Tibial nerve (tissue), 4 donors: Measurements from ENCODE around the gene AOAH. TPM values are rescaled to one million over a fixed set of nuclear protein-coding genes. Genes with fewer than 3 reads are reported as not detected.

ENCODE experiments used
- DNase-seq, 2 donors: peaks; one replicate each; pipeline ENCODE4 v3.0.0-alpha.2; 2019; ENCODE audit warnings: low spot score in 2 of 2
- H3K27ac ChIP-seq, 4 donors: fragments of 200-600 bp; sonication (generic) in 3 of 4; one replicate each; pipeline ENCODE4 v1.5.1; 2017 to 2019; ENCODE audit warnings: mild to moderate bottlenecking in 1 of 4
- H3K27me3 ChIP-seq, 2 donors: fragments of 200-600 bp; sonication (generic) in 1 of 2; one replicate each; pipeline versions ENCODE4 v1.5.1 to v1.6.0; 2017 to 2019
- H3K36me3 ChIP-seq, 3 donors: fragments of 200-600 bp; sonication (generic); one replicate each; pipeline ENCODE4 v1.5.1; 2018 to 2019
- H3K4me1 ChIP-seq, 4 donors: fragments of 200-600 bp; sonication (generic) in 3 of 4; one replicate each; pipeline ENCODE4 v1.5.1; 2017 to 2019
- H3K4me3 ChIP-seq, 4 donors: fragments of 200-600 bp; sonication (generic) in 3 of 4; one replicate each; pipeline ENCODE4 v1.5.1; 2017 to 2019; ENCODE audit warnings: mild to moderate bottlenecking in 1 of 4, moderate library complexity in 1 of 4
- H3K9me3 ChIP-seq, 4 donors: fragments of 200-600 bp; sonication (generic) in 3 of 4; one replicate each; pipeline ENCODE4 v1.5.1; 2017 to 2019
- EP300 ChIP-seq, 2 donors: sonication (generic); formaldehyde crosslinking; IDR thresholded peaks; one replicate each; pipeline ENCODE4 v1.6.1; 2017; ENCODE audit warnings: antibody characterized with exemption in 2 of 2, mild to moderate bottlenecking in 1 of 2
- POLR2A ChIP-seq, 2 donors: fragments of 450-650 bp; IDR thresholded peaks; one replicate each; pipeline ENCODE4 v1.6.1; 2017; ENCODE audit warnings: antibody characterized with exemption in 2 of 2, mild to moderate bottlenecking in 2 of 2, moderate library complexity in 2 of 2
- WGBS, 2 donors: methylation state at CpG; one replicate each; pipeline ENCODE4 v1.1.5; 2018; 5-methylcytosine and 5-hydroxymethylcytosine counted together
- total RNA-seq, 4 donors: library from RNA; depleted of rRNA; stranded (reverse); fragments of >200 nt; gene quantifications; one replicate each; pipeline ENCODE4 v1.1.0, GENCODE V29; 2016
- TF ChIP-seq, protein P1 (sequence below), 5 experiments: fragments of 200-600 bp in 3 of 5; fragments of 450-650 bp in 2 of 5; sonication (generic) in 3 of 5; IDR thresholded peaks; one replicate each; pipeline ENCODE4 v1.5.1; 2016 to 2019; ENCODE audit warnings: antibody characterized with exemption in 5 of 5, mild to moderate bottlenecking in 3 of 5, moderate library complexity in 2 of 5

The AOAH gene
- total RNA-seq, 4 donors from 2014 or later = 7.5 to 17.8 (median 9.1) TPM

DNA sequence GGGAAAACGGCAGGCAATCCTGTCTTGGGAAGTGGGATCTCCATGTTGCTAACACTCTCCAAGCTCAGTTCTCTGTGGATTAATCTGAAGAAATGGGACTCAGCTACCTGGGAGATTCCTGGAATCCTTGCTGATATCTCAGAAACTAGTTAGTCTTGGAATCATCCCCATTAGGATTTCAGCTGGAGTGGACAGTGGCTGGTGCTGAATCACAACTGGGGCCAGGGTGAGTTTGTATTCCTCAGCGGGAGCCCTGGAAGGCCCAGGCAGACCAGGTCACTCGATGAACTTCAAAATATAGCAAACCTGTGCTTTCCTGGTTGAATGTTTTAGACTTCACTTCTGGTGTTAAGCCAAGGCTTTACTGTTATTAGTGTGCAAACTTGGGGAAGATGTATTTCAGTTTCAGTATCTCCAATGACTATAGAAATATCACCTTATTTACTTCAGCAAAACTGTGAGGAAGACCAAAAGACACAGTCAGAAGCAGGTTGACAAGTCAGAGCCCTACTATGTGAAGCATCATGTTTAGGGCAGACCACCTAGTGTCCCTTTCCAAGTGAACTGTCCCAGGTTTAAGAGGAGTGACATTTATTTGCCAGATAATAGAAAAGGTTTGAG, 126.1 kb downstream of the AOAH start:
- WGBS, 2 donors = 70 to 98% methylated on average over 3 of the region's 3 CpGs

DNA sequence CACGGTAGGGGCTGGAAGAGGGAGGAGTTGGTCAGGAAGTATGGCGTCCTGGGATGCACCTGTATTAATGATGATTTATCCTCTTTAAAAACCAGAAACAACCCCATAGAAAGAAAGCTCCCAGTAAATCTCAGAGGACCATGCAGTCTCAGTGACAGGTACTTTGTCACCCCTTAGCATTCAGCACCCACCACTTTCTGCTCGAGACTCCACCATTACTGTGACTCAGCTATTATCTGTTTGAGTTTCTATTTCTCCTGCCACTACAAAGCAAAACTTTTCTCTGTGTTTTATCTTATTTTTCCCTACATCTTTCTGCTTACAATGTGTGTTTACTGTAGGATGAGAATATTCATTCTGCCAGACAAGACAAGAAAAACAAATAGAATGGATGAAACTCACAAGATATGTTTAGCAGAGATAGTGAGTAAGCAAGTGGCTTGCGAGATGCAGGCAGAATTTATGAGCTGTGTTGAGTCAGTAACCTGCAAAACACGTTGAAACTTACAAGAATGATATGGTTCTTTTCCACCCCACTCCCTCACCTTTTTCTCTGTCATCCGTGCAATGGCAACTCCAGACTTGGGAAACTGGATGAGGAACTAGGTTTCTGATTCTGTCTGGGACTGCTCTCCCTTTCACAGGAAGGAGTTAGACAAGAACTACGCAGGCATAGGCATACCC, 127.1 kb downstream of the AOAH start:
- H3K27me3 ChIP-seq = no peaks in the 10 kb centered on the region
- 73 to 80% methylated on average over 7 of the region's 7 CpGs for WGBS, 2 donors

More for the DNA sequence above, 126.1 kb downstream of the AOAH start:
- Histone ChIP-seq H3K27ac (no peak overlapping the region), H3K4me1 (no peaks in the 10 kb centered on the region), H3K9me3 (no peaks in the 10 kb centered on the region), H3K4me3 (no peak overlapping the region), H3K36me3 (peaks cover 0 to 7% (median 0%) of the 10 kb centered on the region in 3 donors), H3K27me3 (no peaks in the 10 kb centered on the region)
- TF ChIP-seq, protein P1, sequence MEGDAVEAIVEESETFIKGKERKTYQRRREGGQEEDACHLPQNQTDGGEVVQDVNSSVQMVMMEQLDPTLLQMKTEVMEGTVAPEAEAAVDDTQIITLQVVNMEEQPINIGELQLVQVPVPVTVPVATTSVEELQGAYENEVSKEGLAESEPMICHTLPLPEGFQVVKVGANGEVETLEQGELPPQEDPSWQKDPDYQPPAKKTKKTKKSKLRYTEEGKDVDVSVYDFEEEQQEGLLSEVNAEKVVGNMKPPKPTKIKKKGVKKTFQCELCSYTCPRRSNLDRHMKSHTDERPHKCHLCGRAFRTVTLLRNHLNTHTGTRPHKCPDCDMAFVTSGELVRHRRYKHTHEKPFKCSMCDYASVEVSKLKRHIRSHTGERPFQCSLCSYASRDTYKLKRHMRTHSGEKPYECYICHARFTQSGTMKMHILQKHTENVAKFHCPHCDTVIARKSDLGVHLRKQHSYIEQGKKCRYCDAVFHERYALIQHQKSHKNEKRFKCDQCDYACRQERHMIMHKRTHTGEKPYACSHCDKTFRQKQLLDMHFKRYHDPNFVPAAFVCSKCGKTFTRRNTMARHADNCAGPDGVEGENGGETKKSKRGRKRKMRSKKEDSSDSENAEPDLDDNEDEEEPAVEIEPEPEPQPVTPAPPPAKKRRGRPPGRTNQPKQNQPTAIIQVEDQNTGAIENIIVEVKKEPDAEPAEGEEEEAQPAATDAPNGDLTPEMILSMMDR (IDR thresholded peaks at IDR 0.05) = no peak
- TF ChIP-seq EP300 (IDR thresholded peaks at IDR 0.05) (no peak), POLR2A (IDR thresholded peaks at IDR 0.05) (no peak)
- no peak for DNase-seq

DNA sequence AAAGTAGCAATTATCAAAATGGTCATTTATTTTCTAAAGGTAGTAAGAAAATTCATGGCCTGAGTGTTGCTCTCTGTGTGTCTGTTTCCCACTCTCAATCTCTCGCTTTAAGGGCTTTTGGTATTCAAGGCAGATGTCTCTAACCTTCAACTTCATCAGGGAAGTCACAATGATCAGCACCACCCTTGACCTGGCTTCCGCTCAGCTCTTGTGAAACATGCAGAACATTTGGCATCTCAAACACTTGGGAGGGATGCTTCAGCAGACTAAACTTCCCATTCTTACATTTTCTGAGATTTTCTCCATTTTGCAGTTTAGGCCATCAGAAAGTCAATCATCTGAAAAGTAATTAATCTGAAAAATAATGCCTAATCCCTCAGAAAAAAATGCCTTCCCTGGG, 129.8 kb downstream of the AOAH start:
- 86 to 89% methylated on average over 2 of the region's 2 CpGs for WGBS, 2 donors
- H3K9me3 ChIP-seq = no peaks in the 10 kb centered on the region
- H3K27me3 ChIP-seq = no peaks in the 10 kb centered on the region
- no peak overlapping the region for H3K4me3 ChIP-seq
- peaks cover 0 to 14% (median 0%) of the 10 kb centered on the region in 3 donors for H3K36me3 ChIP-seq
- DNase-seq = no peak
- no peak overlapping the region for H3K27ac ChIP-seq
- H3K4me1 ChIP-seq = no peaks in the 10 kb centered on the region
- TF ChIP-seq EP300 (IDR thresholded peaks at IDR 0.05) = no peak
- TF ChIP-seq, protein P1 (IDR thresholded peaks at IDR 0.05) = no peak
- TF ChIP-seq POLR2A (IDR thresholded peaks at IDR 0.05) = no peak

More for the DNA sequence above, 127.1 kb downstream of the AOAH start:
- TF ChIP-seq EP300 (IDR thresholded peaks at IDR 0.05) (no peak), POLR2A (IDR thresholded peaks at IDR 0.05) (no peak)
- TF ChIP-seq, protein P1 (IDR thresholded peaks at IDR 0.05) = no peak
- Histone ChIP-seq H3K27ac (no peak overlapping the region), H3K4me1 (no peaks in the 10 kb centered on the region), H3K36me3 (peaks cover 0 to 9% (median 0%) of the 10 kb centered on the region in 3 donors), H3K4me3 (no peak overlapping the region), H3K9me3 (no peaks in the 10 kb centered on the region)
- no peak for DNase-seq

DNA sequence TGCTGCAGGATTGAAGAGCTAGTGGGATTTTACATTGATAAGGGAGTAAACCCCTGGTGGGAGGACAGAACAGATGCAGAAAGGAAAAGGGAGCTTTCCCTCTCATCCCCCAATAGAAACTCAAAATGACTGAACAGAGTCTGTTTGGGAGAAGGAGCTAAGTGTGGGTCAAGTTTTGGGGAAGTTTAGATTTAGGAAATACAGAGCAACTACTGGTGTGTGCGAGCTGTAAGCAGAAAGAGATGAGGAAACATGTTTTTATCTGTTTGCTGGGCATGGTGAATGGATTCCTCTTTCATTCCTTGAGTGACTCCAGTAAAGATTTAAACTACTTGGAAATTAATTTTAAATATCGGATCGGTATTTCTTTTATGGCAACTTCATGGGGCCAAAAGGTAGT, 132.7 kb downstream of the AOAH start:
- no peaks in the 10 kb centered on the region for H3K27me3 ChIP-seq
- no peaks in the 10 kb centered on the region for H3K4me1 ChIP-seq
- peaks cover 0 to 14% (median 0%) of the 10 kb centered on the region in 3 donors for H3K36me3 ChIP-seq
- H3K9me3 ChIP-seq = no peaks in the 10 kb centered on the region
- TF ChIP-seq EP300 (IDR thresholded peaks at IDR 0.05) = no peak
- TF ChIP-seq, protein P1 (IDR thresholded peaks at IDR 0.05) = no peak
- TF ChIP-seq POLR2A (IDR thresholded peaks at IDR 0.05) = no peak
- no peak for DNase-seq
- no peak overlapping the region for H3K27ac ChIP-seq
- no peak overlapping the region for H3K4me3 ChIP-seq
- 76 to 89% methylated on average over 3 of the region's 3 CpGs for WGBS, 2 donors

DNA sequence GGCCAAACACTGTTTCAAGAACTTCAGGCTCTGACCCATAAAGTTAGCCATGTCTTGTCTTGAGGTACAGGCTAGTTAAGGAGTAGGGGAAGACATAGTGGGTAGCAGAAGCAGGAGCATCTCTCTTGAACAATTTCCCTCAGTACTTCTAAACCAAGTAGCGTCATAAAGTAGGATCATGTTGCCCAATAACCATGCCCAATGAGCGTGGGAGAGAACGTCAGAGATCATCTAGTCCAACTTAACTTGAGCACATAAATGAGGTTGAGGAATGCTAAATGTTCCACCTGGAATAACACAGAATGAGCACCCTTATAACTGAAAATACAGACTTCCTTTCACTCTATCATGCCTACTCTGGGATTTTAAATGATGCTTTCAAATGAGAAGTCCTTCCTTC, 134.9 kb downstream of the AOAH start:
- Histone ChIP-seq H3K27ac (no peak overlapping the region), H3K4me1 (no peaks in the 10 kb centered on the region), H3K4me3 (no peak overlapping the region), H3K27me3 (no peaks in the 10 kb centered on the region), H3K9me3 (no peaks in the 10 kb centered on the region), H3K36me3 (peaks cover 0 to 14% (median 0%) of the 10 kb centered on the region in 3 donors)
- DNase-seq = no peak
- WGBS, 2 donors = 61 to 71% methylated on average over 3 of the region's 3 CpGs
- TF ChIP-seq, protein P1 (IDR thresholded peaks at IDR 0.05) = no peak
- TF ChIP-seq POLR2A (IDR thresholded peaks at IDR 0.05) (no peak), EP300 (IDR thresholded peaks at IDR 0.05) (no peak)
